CD4-positive, alpha-beta T cell (primary cell): ENCODE data around the gene DAPK1. TPM values are rescaled to one million over a fixed set of nuclear protein-coding genes. Genes with fewer than 3 reads are reported as not detected.
A peak's percentile ranks its signal among the peaks of the same experiment; 100 is the strongest.

Source experiments
- ATAC-seq: fragments of 200-7000 bp; cut with Tn5 transposase; one replicate; pipeline ENCODE4 v1.10.0; 2022; ENCODE audit warnings: mild to moderate bottlenecking; ENCODE audit not compliant: poor library complexity
- CTCF ChIA-PET: fragments of 350-600 bp; sonication (Branson Sonifier 250); formaldehyde crosslinking; loops from one replicate; lab custom pipeline; 2021; ENCODE audit warnings: antibody characterized with exemption, inconsistent platforms; lab: Charles Lee
- POLR2A ChIA-PET: fragments of 350-600 bp; sonication (Branson Sonifier 250); formaldehyde crosslinking; loops from one replicate; lab custom pipeline; 2021; ENCODE audit warnings: antibody characterized with exemption, inconsistent platforms; lab: Charles Lee
- DNase-seq, 14 experiments: peaks; one replicate each; pipeline ENCODE4 v3.0.0-alpha.2; 2013 to 2020; ENCODE audit warnings: mixed read lengths in 2 of 14
- H3K27ac ChIP-seq, 2 donors: one replicate each; pipeline versions ENCODE4 v1.5.1 to v1.7.0; 2013; ENCODE audit warnings: low read length in 2 of 2, low read depth in 1 of 2, mild to moderate bottlenecking in 1 of 2
- H3K27me3 ChIP-seq, 2 experiments: 1 replicate in 1 of 2; 2 replicates in 1 of 2; pipeline versions ENCODE4 v1.6.1 to v1.7.0; 2013; ENCODE audit warnings: low read length in 2 of 2, control low read depth in 1 of 2, mild to moderate bottlenecking in 1 of 2, moderate library complexity in 1 of 2; ENCODE audit not compliant: insufficient read depth in 2 of 2, control insufficient read depth in 1 of 2
- H3K36me3 ChIP-seq: one replicate; pipeline ENCODE4 v1.6.1; 2013; ENCODE audit warnings: low read length, control low read depth; ENCODE audit not compliant: insufficient read depth
- H3K4me1 ChIP-seq: one replicate; pipeline ENCODE4 v1.6.1; 2013; ENCODE audit warnings: low read length, control low read depth; ENCODE audit not compliant: insufficient read depth
- H3K4me3 ChIP-seq: one replicate; pipeline ENCODE4 v1.5.1; 2013; ENCODE audit warnings: mild to moderate bottlenecking, low read length, moderate library complexity
- H3K9me3 ChIP-seq, 2 experiments: 1 replicate in 1 of 2; 2 replicates in 1 of 2; pipeline versions ENCODE4 v1.6.1 to v1.7.0; 2013; ENCODE audit warnings: low read length in 2 of 2, mild to moderate bottlenecking in 2 of 2, control low read depth in 1 of 2, moderate library complexity in 1 of 2; ENCODE audit not compliant: control insufficient read depth in 1 of 2, insufficient read depth in 1 of 2
- H3K27ac Mint-ChIP-seq: one replicate; pipeline ENCODE4 v1.8.0; 2020; ENCODE audit warnings: mixed read lengths
- H3K27me3 Mint-ChIP-seq: one replicate; pipeline ENCODE4 v1.8.0; 2021; ENCODE audit warnings: mixed read lengths
- H3K36me3 Mint-ChIP-seq: one replicate; pipeline ENCODE4 v1.8.0; 2021; ENCODE audit warnings: low read depth, mixed read lengths
- H3K4me1 Mint-ChIP-seq: one replicate; pipeline ENCODE4 v1.8.0; 2021; ENCODE audit warnings: low read depth, mixed read lengths
- H3K4me3 Mint-ChIP-seq: one replicate; pipeline ENCODE4 v1.8.0; 2020; ENCODE audit warnings: mild to moderate bottlenecking, mixed read lengths
- H3K9me3 Mint-ChIP-seq: one replicate; pipeline ENCODE4 v1.8.0; 2020; ENCODE audit warnings: mixed read lengths
- intact Hi-C, 2 experiments: fragments of 100-400 bp; cut with DNase I in 1 of 2; cut with micrococcal nuclease in 1 of 2; formaldehyde crosslinking; loops; one replicate each; pipeline versions ENCODE4 v1.15.1 to v1.9.0; 2023 to 2025; cut with DNase I, micrococcal nuclease
- total RNA-seq, 174 experiments: library from RNA in 2 of 174; stranded (reverse) in 2 of 174; gene quantifications; one replicate each; pipeline ENCODE4 v1.2.3 and lab custom pipeline; 2021 to 2026
- TF ChIP-seq, protein P1 (sequence below): fragments of 200-600 bp; IDR thresholded peaks from one replicate; pipeline ENCODE4 v1.8.0; 2022; ENCODE audit warnings: antibody characterized with exemption, mild to moderate bottlenecking

The DAPK1 gene
- total RNA-seq, 2 experiments from 2014 or later = 2.7 TPM

DNA sequence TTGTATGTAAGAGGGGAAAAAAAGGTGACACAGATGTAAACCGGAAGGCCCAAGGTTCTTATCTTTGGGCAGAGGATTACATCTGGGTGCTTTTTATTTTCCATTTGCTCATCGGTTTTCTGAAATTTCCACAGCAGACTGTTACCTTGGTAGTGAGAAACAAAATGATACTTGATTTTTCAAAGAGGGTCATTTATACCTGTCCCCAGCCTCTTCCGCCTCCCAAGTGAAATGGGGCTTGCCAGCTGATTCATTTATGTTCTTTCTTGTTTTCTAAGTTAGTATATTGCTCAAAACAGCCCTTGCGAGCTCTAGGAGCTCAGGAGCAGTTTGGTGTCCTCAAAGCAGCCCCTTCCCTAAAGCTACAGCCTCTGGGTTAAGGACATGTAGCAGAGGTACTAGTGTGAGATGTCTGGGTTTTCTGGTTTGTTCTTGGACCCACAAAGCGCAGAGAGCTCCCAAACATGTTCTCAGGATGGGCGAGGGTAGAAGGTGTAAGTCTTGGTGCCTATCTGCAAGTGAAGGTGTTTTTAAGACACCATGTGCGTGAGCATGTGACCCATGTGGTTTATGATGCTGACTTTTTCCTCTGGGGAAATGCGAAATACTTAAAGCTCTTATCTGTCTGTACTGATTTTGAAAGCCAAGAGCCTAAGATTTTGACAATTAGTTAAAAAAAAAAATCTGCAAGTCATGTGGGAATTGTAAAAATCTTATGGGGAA is 38.3 kb downstream of the DAPK1 start:
- ChIA-PET CTCF (no interaction called here), POLR2A (no interaction called here)
- H3K27ac Mint-ChIP-seq = peak overlapping the region; percentile 38
- TF ChIP-seq, protein P1, sequence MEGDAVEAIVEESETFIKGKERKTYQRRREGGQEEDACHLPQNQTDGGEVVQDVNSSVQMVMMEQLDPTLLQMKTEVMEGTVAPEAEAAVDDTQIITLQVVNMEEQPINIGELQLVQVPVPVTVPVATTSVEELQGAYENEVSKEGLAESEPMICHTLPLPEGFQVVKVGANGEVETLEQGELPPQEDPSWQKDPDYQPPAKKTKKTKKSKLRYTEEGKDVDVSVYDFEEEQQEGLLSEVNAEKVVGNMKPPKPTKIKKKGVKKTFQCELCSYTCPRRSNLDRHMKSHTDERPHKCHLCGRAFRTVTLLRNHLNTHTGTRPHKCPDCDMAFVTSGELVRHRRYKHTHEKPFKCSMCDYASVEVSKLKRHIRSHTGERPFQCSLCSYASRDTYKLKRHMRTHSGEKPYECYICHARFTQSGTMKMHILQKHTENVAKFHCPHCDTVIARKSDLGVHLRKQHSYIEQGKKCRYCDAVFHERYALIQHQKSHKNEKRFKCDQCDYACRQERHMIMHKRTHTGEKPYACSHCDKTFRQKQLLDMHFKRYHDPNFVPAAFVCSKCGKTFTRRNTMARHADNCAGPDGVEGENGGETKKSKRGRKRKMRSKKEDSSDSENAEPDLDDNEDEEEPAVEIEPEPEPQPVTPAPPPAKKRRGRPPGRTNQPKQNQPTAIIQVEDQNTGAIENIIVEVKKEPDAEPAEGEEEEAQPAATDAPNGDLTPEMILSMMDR = no peak
- H3K4me1 Mint-ChIP-seq = peaks cover 8% of the 10 kb centered on the region
- Histone ChIP-seq H3K27me3 (no peaks in the 10 kb centered on the region), H3K27ac (no peak overlapping the region), H3K9me3 (peaks cover 0 to 3% of the 10 kb centered on the region in 2 experiments), H3K36me3 (no peaks in the 10 kb centered on the region), H3K4me1 (no peaks in the 10 kb centered on the region), H3K4me3 (no peak overlapping the region)
- no peaks in the 10 kb centered on the region for H3K9me3 Mint-ChIP-seq
- DNase-seq = no peak
- H3K4me3 Mint-ChIP-seq = no peak overlapping the region
- H3K27me3 Mint-ChIP-seq = no peaks in the 10 kb centered on the region
- intact Hi-C loops = no loop called here
- peak; percentile 43 for ATAC-seq
- H3K36me3 Mint-ChIP-seq = no peaks in the 10 kb centered on the region

DNA sequence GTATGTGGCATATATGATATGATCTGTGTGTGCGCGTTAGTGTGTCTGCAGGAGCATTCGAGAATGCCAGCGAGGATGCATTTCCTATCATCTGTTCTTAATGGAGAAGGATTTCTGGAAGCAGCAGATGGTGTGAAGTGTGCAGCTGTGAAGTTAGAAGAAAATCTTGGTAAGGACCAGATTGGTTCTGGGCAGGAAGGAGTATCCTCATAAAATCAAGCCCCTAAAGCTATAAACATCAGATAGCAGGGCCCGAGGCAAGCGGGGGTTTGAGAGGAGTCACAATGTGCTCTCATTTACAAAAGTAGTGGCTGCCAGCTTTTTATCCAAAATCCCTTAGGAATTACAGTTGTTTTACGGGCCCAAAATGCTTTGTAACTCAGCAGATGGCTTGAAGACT is 40.0 kb downstream of the DAPK1 start:
- H3K27ac Mint-ChIP-seq = no peak overlapping the region
- no peaks in the 10 kb centered on the region for H3K36me3 Mint-ChIP-seq
- H3K4me1 ChIP-seq = no peaks in the 10 kb centered on the region
- no peaks in the 10 kb centered on the region for H3K9me3 Mint-ChIP-seq
- peaks cover 0 to 6% of the 10 kb centered on the region in 2 experiments for H3K9me3 ChIP-seq
- ChIA-PET POLR2A (no interaction called here), CTCF (no interaction called here)
- no peak overlapping the region for H3K4me3 Mint-ChIP-seq
- peaks cover 8% of the 10 kb centered on the region for H3K4me1 Mint-ChIP-seq
- no peak overlapping the region for H3K4me3 ChIP-seq
- ATAC-seq (no peak), DNase-seq (no peak)
- H3K36me3 ChIP-seq = no peaks in the 10 kb centered on the region
- intact Hi-C loops = no loop called here
- H3K27me3 Mint-ChIP-seq = no peaks in the 10 kb centered on the region
- H3K27ac ChIP-seq = no peak overlapping the region
- TF ChIP-seq, protein P1 = no peak
- no peaks in the 10 kb centered on the region for H3K27me3 ChIP-seq

DNA sequence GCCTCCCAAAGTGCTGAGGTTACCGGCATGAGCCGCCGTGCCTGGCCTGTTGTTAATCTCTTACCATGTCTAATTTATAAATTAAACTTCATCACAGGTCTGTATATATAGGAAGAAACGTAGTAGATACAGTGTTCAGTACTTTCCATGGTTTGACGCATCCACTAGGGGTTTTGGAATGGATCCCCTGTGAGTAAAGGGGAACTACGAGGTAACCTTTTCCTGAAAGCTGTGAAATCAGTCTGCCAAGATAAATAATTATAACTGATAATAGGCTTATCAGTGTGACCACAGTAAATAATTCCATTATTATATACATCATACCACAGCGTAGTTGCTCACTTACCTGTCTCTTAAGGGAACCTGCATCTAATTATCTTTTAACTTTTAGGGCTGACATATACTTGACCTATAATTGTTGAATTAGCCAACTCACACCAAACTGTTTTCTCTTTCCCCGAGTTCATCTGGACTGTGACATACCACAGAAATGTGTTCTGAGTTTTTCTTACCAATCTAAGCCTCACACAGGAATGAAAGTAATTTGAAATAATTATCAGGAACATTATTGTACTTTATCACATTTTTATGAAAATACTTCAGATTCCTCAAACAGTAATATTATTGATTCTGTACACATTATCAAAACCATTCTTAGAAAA is 42.9 kb downstream of the DAPK1 start:
- POLR2A ChIA-PET = no interaction called here
- ATAC-seq = no peak

More for the DNA sequence above, 42.9 kb downstream of the DAPK1 start:
- Mint-ChIP-seq H3K4me3 (no peak overlapping the region), H3K27me3 (no peaks in the 10 kb centered on the region), H3K36me3 (no peaks in the 10 kb centered on the region), H3K27ac (no peak overlapping the region), H3K9me3 (no peaks in the 10 kb centered on the region), H3K4me1 (peaks cover 8% of the 10 kb centered on the region)
- Histone ChIP-seq H3K27ac (no peak overlapping the region), H3K4me3 (no peak overlapping the region), H3K4me1 (no peaks in the 10 kb centered on the region), H3K36me3 (no peaks in the 10 kb centered on the region), H3K9me3 (peaks cover 0 to 6% of the 10 kb centered on the region in 2 experiments), H3K27me3 (no peaks in the 10 kb centered on the region)
- TF ChIP-seq, protein P1 = no peak
- CTCF ChIA-PET = no interaction called here
- DNase-seq = no peak
- intact Hi-C loops = no loop called here
